GM19043 (cell line): ENCODE results near the gene IQCN.

Experiments
- ATAC-seq: cut with Tn5 transposase; IDR thresholded peaks from one replicate; pipeline ENCODE4 v1.9.1; 2021; ENCODE audit warnings: low read depth; ENCODE audit not compliant: unreplicated experiment

Gene IQCN

DNA sequence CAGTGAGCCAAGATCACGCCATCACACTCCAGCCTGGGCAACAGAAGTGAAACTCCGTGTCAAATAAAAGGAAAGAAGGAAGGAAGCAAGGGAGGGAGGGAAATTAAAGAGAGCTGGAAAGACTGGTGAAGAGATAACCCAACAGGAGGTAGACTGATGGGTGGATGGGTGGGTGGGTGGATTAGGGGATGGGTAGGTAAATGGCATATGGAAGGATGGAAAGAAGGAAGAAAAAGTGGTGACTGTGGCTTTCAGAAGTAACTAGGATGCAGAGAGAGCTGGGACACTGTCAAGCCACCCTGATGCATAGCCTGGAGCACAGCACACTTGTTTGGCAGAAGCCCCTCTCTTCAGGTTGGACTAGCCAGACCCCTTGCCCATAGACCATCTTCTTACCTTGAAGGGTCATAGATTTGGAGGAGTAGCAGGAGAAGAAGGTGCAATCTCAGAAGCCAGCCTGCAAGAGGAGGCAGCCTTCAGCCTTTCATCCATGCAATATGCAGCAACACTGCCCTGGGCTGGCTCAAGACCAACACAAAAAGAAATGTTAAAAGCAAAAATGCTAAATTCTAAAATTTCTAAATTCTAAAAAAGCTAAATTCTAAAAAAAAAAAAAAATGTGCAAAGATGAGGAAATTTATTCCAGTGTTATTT lies 5.1 kb downstream of the IQCN start:
- no peak for ATAC-seq

DNA sequence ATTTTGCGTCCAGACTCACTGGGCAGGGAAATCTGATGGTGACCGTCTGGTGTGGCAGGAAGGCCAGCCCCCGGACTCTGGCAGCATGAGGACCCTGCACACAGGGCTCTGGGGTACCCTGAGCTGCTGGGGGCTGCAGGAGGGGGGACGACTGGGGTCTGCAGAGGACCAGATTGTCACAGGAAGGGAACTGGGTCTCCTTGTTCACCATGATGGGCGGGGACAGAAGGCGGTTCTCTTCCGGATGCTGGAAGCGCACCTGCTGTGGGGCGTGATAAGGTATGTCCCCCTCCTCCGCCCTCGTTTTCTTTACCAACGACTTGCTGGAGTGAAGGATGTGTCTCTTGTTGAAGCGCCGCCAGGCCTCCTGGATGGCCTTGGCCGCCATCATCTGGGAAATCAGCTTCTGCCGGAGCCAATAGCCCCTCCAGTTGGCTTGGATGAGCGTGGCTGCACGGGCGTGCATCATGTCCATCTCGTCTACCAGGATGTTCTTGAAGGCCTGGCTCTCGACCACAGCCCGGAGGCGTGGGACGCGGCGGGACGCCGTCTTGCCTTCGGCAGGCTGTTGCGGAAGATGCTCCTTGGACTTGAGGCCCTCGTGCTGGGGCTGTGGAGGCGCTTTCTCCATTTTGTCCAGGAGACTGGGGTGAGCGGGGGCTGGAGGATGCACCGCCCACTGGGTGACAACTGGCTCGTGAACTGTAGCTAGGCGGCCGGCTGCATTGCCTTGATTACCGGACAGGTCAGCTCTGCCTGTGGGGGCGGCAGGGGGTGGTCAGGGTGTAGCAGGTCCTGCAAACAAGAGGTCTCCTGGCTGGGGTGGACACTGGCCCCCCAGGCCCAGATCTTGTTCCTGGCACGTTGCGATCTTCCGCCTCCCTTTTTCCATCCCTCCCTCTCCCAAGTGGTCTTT lies 7.2 kb downstream of the IQCN start:
- ATAC-seq, result no peak

DNA sequence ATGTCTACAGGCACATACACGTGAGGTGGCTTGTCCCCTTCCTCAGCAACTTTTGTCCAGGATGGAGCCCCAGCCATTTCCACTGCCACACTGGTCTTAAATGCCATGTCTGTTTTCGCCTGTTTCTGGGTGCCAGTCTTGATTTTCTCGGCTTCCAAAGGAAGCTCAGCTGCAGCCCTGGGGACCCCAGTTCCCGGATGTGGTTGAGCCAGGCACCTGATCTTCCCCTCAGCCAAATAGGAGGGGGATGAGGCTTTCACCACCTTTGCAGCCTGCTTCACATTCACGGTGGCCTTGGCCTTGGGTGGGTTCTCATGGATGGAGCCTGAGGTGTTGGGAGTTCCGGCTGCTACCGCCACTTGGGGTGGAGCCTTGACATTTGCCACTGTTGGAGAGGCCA lies 8.7 kb downstream of the IQCN start:
- ATAC-seq, result no peak

DNA sequence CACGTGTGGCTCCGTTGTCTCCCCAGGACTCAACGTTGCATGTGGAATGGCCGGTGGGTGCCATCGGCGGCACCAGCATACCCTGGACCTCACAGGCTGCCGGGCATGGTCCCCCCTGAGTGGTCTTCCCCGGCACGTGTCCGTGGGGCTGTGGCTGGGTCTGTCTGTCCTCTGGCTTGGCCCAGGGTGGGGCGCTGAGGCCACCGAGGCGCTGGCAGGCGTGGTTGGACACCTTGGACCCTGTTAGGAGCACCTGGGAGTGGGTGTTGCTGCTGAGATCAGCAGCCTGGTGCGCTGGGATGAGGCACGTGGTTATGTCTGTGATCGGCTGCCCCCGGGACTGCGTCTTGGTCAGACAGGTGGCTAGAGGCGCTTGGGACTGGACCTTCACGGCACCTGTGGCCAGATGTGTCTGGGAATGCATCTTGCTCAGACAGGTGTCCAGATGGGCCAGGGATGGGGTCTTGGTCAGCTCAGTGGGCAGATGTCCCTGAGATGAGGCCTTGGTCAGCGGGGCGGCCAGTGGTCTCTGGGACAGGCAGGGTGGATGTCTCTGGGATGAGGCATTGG lies 9.2 kb downstream of the IQCN start:
- no peak for ATAC-seq

DNA sequence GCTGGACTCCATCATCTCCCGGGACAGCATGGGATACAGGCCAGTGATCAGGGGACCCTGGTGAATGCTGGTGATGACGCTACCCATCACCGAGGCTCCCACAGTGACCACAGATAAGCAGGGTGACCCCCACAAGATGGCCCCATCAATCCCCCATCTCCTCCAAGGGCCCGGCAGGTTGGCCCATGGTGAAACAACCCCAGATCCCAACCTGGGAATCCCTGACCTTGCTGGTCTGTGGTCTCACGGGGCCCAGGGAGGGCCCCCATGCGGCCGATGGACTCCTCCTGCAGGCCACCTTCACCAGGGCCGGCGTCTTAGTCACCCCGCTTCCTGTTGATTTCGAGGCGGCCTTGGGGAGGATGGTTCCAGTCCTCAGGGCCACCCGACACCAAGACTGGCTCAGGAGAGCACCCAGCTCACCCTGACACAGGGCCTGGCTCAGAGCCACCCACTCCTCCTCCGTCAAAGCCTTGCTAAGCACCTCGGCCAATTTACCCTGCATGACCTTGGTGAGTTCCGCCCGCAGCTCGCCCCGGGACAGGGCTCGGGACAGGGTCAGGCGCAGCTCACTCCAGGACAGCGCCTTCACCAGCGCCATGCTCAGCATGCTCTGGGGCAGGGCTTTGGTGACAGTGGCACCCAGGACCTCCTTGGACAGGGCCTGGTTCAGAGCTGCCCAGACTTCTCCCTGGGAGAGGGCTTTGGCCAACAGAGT lies 10.0 kb downstream of the IQCN start:
- ATAC-seq, result no peak

DNA sequence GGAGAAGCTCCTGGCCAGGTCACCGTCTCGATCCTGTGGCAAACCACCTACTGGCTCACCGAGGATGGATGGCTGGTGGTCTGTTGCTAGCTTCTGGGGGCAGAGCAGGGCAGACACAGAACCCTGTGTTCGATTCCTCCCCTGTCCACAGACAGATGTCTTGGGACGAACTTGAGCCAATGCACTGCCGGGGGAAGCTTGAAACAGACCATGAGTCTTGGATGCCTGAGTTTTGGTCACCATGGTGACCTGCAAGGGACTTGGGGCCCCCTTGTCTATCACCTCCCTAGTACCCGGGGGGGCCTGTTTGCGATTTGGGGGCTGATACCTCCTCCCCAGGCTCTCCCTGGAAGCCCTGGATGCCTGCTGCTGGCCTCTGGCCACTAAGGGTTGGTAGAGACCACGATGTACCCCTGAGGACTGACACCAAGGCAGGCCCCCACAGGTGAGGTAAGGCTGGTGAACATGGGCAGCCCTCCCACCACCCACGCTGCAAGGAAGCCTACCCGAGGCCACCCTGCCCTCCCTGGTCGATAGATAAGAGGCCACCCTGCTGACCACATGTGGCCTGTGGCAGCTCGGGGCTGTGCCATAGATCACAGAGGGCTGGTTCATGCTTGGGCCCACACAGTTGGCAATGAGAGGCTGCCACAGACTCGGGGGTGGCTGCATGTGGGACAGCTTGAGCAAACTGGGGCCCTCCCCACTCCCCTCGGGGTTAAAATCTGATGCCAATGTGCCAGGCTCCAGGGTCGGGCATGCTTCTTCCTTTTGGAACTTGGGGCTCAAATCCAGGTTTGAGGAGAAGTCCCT lies 10.7 kb downstream of the IQCN start:
- no peak for ATAC-seq

DNA sequence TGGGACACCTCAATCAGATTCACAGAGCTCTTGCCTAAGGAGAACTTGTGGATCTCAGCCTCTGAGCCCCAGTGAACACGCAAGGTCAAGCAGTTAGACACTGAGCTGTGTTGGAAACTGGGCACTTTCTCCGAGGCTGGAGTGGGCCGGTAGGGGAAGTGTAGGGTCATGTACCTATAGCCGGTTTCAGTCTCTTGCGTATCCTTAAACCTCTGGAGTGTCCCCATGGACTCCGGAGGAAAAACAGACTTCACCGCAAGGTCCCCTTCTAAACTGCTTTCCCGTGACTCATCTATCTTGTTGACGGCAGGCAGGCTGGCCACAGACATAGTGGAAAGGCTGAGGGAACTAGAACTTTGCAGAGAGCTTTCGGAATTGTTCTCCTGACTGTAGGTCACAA lies 11.3 kb downstream of the IQCN start:
- no peak for ATAC-seq

DNA sequence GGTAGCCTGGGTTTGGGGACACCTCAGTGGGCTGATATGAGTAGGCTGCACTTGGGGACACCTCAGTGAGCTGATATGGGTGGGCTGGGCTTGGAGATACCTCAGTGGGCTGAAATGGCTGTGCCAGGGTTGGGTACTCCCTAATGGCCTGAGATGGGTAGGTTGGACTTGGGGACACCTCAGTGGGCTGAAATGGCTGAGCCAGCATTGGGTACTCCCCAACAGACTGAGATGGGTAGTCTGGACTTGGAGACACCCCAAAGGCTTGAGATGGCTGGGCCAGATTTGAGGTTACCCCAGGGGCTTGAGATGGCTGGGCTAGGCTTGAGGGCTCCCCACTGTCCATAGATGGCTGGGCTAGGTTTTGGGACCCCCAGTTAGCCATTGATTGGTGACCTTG lies 12.1 kb downstream of the IQCN start:
- ATAC-seq, result no peak

DNA sequence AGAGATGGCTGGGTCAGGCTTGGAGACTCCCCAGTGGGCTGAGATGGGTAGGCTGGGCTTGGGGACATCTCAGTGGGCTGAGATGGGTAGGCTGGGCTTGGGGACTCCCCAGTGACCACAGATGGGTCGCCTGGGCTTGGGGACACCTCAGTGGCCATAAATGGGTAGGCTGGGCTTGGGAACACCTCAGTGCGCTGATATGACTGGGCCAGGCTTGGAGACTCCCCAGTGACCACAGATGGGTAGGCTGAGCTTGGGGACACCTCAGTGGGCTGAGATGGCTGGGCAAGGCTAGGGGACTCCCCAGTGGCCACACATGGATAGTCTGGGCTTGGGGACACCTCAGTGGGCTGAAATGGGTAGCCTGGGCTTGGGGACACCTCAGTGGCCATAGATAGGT lies 12.8 kb downstream of the IQCN start:
- no peak for ATAC-seq

DNA sequence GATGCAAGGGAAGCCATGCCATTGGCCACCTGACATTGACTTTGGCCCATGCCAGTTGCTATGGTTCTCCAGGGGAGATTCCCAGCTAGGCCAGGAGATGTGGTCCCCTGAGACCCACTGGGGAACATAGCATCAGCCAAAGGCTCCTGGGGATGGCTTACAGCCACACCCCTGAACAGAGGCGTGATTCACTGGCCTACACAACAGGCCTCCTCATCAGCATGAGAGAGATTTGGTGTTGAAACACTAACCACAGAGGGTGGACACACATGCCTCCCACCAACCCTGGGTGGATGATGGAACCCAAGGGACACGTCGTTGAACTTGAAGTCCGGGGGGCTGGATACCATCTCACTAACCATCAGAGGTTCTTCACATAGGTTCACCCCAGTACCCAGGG lies 14.4 kb downstream of the IQCN start:
- ATAC-seq, result no peak

DNA sequence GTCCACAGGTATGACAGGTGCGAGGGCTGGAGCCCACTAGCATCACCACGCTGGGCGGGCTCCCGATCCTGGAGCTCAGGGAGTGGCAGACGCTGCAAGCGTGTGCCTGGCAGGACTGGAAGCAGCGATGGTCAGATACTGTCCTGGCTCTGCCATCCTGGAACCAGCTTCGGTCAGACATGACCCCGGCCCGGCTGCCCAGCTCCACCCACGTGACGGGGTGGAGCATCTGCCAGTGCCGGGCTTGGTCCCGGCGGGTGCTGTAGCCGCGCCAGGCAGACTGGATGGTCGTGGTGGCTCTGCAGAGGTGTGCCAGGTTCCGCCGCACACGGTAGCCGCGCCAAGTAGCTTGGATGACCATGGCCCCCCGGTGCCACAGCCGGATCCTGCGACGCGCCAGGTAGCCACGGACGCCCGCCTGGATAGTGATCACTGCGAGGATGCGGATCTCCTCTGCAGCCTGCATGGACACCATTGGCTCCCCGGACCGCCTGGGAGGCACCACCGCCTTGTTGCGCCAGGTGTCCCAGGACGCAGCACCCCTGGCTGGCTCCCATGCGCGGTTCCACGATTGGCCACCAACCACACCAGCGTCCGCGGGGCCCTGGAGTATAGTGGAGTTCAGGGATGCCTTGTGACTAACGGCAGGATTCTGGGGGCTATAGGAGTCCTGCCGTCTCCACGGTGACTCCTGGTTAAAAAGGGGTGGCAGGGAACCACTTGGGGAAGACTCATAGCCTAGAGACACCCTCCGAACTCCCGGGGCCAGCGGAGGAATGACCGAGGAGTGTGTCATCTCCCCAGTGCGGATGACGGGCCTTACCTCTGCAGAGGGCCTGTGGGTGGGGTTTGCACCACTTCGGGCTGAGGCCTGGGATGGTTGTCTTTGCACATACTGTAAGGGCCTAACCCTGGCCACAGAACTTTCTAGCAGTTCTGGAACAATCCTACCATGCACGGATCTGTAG lies 16.5 kb downstream of the IQCN start:
- no peak for ATAC-seq

DNA sequence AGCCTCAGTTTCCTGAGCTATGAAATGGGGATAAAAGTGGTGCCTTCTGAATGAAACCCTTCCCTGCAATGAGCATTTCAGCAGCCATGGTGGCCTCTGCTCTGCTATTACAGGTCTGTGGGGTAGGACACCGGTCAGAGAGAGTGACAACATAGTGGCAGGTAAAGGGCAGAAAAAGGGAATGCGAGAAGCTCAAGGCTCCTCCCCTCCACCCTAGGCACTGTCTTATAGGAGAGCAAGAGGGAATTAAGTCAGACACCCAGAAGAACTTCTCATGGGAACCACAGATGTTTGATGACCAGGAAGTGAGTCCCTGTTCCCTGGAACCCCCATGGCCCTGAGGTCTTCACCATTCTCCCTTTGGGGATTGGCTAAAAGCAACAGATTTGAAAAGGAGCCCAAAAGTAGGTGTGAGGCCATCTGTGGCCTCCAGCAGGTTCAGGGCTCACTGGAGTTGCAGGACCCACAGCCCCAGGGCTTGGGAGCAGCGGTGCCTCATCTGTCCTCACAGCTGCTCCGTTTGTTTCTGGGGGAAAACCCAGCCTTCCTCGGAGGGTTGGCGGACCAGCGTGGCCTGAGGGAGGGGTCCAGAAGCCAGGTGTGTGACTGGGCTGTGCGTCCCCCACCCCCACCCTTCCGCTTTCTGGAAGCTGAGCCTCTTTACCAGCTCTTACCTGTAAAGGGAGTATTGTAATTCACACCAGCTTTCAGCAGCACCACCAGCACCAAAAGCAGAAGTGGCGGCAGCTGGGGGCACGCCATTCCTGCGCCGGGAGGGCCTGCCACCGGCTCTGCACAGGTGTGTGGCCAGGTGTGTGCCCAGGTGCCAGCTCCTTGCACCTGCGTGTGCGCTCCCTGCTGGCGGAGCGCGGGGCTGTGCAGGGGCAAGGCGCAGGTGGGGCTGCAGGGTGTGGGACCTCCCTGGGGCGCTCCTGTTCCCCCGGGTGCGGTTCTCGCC lies 19.4 kb downstream of the IQCN start:
- no peak for ATAC-seq

DNA sequence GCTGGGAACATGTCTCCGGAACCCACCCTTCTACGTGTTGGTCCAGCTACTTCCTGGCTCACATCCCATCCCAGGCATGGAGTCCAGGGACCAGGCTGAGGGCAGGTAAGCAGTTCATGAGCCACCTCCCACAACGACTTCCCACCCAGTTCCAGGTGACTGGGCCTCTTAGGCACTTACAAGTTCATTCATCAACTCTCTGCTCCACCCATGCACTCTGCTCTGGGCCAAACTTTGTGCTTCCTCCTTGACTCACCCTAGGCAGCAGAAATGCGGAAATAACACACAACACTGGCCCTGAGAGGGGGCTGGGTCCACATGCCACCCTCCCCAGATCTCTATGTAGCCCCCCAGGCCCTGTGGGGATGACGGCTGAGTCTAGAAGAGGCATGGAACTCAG lies 20.5 kb downstream of the IQCN start:
- ATAC-seq, result no peak

DNA sequence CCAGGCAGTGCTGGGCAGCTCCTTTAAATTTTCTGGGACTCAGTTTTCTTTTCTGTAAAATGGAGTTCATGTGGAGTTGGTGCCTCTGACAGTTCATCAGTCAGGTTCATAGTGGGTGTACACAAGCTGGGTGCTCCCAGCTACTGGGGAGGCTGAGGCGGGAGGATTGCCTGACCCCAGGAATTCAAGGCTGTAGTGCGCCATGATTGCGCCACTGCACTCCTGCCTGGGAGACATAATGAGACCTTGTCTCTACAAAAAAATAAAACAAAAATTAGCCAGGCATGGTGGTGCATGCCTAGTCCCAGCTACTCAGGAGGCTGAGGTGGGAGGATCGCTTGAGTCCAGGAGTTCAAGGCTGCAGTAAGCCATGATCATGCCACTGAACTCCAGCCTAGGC lies 21.1 kb downstream of the IQCN start:
- ATAC-seq, result no peak

DNA sequence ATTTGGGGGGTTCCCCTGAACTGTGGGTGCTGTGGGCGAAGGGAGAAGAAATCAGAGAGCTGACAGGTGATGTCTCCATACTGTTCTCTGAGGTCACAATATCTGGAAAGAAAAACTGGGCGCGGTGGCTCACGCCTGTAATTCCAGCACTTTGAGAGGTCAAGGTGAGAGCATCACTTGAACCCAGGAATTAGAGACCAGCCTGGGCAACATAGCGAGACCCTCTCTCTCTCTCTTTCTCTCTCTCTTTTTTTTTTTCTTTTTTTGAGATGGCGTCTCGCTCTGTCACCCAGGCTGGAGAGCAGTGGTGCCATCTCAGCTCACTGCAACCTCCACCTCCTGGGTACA lies 21.9 kb downstream of the IQCN start:
- no peak for ATAC-seq

DNA sequence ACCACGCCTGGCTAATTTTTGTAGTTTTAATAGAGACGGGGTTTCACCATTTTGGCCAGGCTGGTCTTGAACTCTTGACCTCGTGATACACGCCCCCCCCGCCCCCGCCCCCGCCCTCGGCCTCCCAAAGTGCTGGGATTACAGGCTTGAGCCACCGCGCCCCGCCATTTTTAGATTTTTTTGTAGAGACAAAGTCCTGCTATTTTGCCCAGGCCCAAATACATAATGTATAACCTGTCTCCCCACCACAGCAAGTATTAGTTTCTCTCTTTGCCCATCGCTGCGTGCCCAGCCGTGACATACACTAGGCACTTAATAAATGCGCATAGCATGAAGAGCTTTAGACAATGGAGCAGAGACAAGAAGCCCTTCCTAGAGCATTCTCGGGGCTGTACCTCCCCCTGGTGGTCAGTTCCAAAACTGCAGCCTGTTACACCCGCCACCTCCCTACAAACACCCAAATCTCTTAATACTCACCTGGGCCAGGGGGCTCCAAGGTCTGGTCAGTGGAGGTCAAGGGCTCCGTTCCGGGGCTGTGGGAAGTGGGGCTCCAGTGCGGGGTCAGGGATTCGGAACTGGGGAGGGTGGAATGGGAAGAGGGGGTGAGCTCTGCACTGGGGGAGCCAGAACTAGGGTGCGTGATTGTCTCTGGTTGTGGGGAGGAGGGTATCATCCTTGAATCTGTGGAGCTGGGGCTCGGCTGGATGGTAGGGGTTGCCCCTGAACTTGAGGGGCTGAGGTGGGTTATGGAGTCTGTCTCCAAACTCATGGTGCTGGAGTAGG lies 22.5 kb downstream of the IQCN start:
- ATAC-seq, result no peak

DNA sequence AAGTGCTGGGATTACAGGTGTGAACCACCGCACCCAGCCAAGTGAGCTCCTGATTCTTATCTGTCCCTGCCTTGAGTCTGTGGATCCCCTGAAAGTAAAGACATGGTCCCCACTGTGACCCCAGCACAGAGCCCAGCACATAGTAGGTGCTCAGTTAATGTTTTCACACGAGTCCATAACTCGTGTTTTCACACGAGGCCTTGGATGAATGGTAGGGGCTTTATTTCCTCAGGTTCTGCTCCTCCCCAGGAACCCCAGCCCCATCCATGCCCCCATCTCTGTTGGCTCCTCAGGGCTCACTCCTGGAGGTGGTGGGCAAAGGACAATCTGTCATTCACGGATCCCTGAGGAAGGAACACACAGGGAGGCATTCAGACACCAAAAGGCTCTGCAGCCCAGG lies 24.4 kb downstream of the IQCN start:
- no peak for ATAC-seq
